BLaER1 (cell line): ENCODE data around the gene MARK1.
"Not testable (repeated sequence)": the region's sequence is repeated elsewhere in the genome, so short reads cannot be mapped to it uniquely, and the experiment has no call there.

Experiments
- H3K27ac ChIP-seq: shearing (Covaris generic); formaldehyde crosslinking; 2 replicates; pipeline ENCODE4 v1.8.1; 2022
- H3K27me3 ChIP-seq: shearing (Covaris generic); formaldehyde crosslinking; 2 replicates; pipeline ENCODE4 v1.8.1; 2022
- H3K36me3 ChIP-seq: shearing (Covaris generic); formaldehyde crosslinking; 2 replicates; pipeline ENCODE4 v1.8.1; 2022
- H3K4me1 ChIP-seq: shearing (Covaris generic); formaldehyde crosslinking; 2 replicates; pipeline ENCODE4 v1.8.1; 2022
- H3K4me2 ChIP-seq: shearing (Covaris generic); formaldehyde crosslinking; 2 replicates; pipeline ENCODE4 v1.8.1; 2022
- H3K4me3 ChIP-seq: shearing (Covaris generic); formaldehyde crosslinking; 2 replicates; pipeline ENCODE4 v1.8.1; 2022
- H3K9ac ChIP-seq: shearing (Covaris generic); formaldehyde crosslinking; 2 replicates; pipeline ENCODE4 v1.8.1; 2022
- H3K9me3 ChIP-seq: shearing (Covaris generic); formaldehyde crosslinking; 2 replicates; pipeline ENCODE4 v1.8.1; 2022
- H4K20me1 ChIP-seq: shearing (Covaris generic); formaldehyde crosslinking; 2 replicates; pipeline ENCODE4 v1.8.1; 2022
- Cebpa-rat ChIP-seq: shearing (Covaris generic); IDR thresholded peaks from 2 replicates; pipeline ENCODE4 v1.8.1; 2022

The MARK1 gene

GRCh38 chr1:220594356-220594755, 66.4 kb downstream of the MARK1 start:
- Histone ChIP-seq H3K4me1 (no peaks in the 10 kb centered on the region), H3K9ac (no peak overlapping the region), H3K27ac (no peak overlapping the region), H3K4me2 (no peak overlapping the region), H3K36me3 (no peaks in the 10 kb centered on the region), H3K9me3 (no peaks in the 10 kb centered on the region), H4K20me1 (no peaks in the 10 kb centered on the region), H3K4me3 (no peak overlapping the region), H3K27me3 (no peaks in the 10 kb centered on the region)
- no peak for TF ChIP-seq Cebpa-rat

GRCh38 chr1:220595179-220595578, 67.2 kb downstream of the MARK1 start:
- H3K27ac ChIP-seq, result no peak overlapping the region
- no peaks in the 10 kb centered on the region for H4K20me1 ChIP-seq
- no peaks in the 10 kb centered on the region for H3K4me1 ChIP-seq
- no peaks in the 10 kb centered on the region for H3K27me3 ChIP-seq
- no peaks in the 10 kb centered on the region for H3K36me3 ChIP-seq
- TF ChIP-seq Cebpa-rat, result no peak
- H3K9me3 ChIP-seq, result no peaks in the 10 kb centered on the region
- H3K9ac ChIP-seq, result no peak overlapping the region
- no peak overlapping the region for H3K4me2 ChIP-seq
- no peak overlapping the region for H3K4me3 ChIP-seq

- no peak for TF ChIP-seq Cebpa-rat
- no peaks in the 10 kb centered on the region for H4K20me1 ChIP-seq
- H3K9me3 ChIP-seq, result no peaks in the 10 kb centered on the region
- H3K36me3 ChIP-seq, result no peaks in the 10 kb centered on the region
- H3K4me1 ChIP-seq, result no peaks in the 10 kb centered on the region
- H3K4me3 ChIP-seq, result no peak overlapping the region
- H3K27ac ChIP-seq, result no peak overlapping the region
- H3K4me2 ChIP-seq, result no peak overlapping the region
- no peaks in the 10 kb centered on the region for H3K27me3 ChIP-seq
- H3K9ac ChIP-seq, result no peak overlapping the region
Observed at GRCh38 chr1:220604926-220605325, 77.0 kb downstream of the MARK1 start.

DNA sequence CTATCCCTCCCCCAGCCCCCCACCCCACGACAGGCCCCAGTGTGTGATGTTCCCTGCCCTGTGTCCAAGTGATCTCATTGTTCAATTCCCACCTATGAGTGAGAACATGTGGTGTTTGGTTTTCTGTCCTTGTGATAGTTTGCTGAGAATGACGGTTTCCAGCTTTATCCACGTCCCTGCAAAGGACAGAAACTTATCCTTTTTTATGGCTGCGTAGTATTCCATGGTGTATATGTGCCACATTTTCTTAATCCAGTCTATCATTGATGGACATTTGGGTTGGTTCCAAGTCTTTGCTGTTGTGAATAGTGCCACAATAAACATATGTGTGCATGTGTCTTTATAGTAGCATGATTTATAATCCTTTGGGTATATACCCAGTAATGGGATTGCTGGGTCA, 77.7 kb downstream of the MARK1 start:
- H3K4me3 ChIP-seq, H3K9me3 ChIP-seq, H3K9ac ChIP-seq, H4K20me1 ChIP-seq, H3K36me3 ChIP-seq, H3K27me3 ChIP-seq, H3K4me2 ChIP-seq, H3K4me1 ChIP-seq, H3K27ac ChIP-seq: not testable (repeated sequence)

GRCh38 chr1:220611100-220611499, 83.2 kb downstream of the MARK1 start:
- not testable (repeated sequence) for H3K36me3 ChIP-seq, H3K4me1 ChIP-seq, H3K4me3 ChIP-seq

DNA sequence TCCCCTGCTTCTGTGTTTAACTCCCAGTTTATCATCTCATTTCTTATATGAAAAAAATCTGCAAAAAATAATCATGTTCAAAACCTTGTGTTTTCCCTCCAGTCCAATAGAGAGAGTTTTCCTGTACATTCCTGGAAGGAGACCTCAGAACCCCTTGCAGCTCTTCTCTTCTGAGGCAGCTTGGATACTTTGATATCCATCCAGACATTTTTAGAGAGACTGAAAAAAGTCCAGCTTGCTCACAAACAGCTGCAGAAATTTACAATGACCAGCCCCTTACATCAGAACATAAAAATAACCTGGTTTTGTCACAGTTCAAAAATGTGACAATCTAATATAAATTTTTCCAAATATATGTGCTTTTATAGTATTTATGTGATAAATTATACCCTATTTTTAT, 88.9 kb downstream of the MARK1 start:
- TF ChIP-seq Cebpa-rat, result no peak
- Histone ChIP-seq H3K9me3 (no peaks in the 10 kb centered on the region), H3K9ac (no peak overlapping the region), H3K4me1 (no peaks in the 10 kb centered on the region), H3K4me2 (no peak overlapping the region), H3K4me3 (no peak overlapping the region), H4K20me1 (no peaks in the 10 kb centered on the region), H3K27me3 (no peaks in the 10 kb centered on the region), H3K27ac (no peak overlapping the region), H3K36me3 (no peaks in the 10 kb centered on the region)

More at GRCh38 chr1:220611100-220611499, 83.2 kb downstream of the MARK1 start:
- H3K27me3 ChIP-seq, H3K4me2 ChIP-seq, H4K20me1 ChIP-seq, H3K27ac ChIP-seq, H3K9me3 ChIP-seq, H3K9ac ChIP-seq: not testable (repeated sequence)

DNA sequence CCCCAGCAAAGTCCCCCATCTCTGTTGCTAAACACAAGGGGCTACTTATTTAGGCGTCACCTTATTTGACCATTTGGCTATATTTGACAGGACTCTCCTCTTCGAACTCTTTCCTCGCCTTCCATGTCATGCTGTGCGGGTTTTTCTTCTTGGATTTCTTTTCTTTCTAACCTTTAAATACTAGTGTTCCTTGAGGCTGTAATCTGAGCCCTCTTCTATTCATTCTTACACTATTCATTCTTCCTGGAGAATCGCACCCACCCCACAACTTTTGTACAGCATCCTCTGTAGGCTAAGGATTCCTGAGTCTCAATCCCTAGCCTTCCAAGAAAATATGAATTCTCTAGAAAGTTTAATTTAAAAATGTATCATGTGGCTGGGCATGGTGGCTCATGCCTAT, 100.5 kb downstream of the MARK1 start:
- H3K9me3 ChIP-seq, result no peaks in the 10 kb centered on the region
- H3K4me3 ChIP-seq, result no peak overlapping the region

GRCh38 chr1:220631238-220631815, 103.4 kb downstream of the MARK1 start:
- H4K20me1 ChIP-seq, result no peaks in the 10 kb centered on the region
- no peak overlapping the region for H3K9ac ChIP-seq
- no peaks in the 10 kb centered on the region for H3K9me3 ChIP-seq
- H3K27ac ChIP-seq, result no peak overlapping the region
- no peak for TF ChIP-seq Cebpa-rat
- H3K4me1 ChIP-seq, result no peaks in the 10 kb centered on the region
- H3K36me3 ChIP-seq, result peaks cover 3% of the 10 kb centered on the region
- H3K4me3 ChIP-seq, result no peak overlapping the region
- H3K27me3 ChIP-seq, result no peaks in the 10 kb centered on the region
- no peak overlapping the region for H3K4me2 ChIP-seq

More for the DNA sequence above, 100.5 kb downstream of the MARK1 start:
- Histone ChIP-seq H3K36me3 (peaks cover 7% of the 10 kb centered on the region), H3K27ac (no peak overlapping the region), H4K20me1 (no peaks in the 10 kb centered on the region), H3K4me1 (no peaks in the 10 kb centered on the region), H3K27me3 (no peaks in the 10 kb centered on the region), H3K9ac (no peak overlapping the region), H3K4me2 (no peak overlapping the region)
- no peak for TF ChIP-seq Cebpa-rat

- Histone ChIP-seq H3K4me1 (no peaks in the 10 kb centered on the region), H4K20me1 (no peaks in the 10 kb centered on the region), H3K4me3 (no peak overlapping the region), H3K27me3 (no peaks in the 10 kb centered on the region), H3K4me2 (no peak overlapping the region), H3K9ac (no peak overlapping the region), H3K9me3 (no peaks in the 10 kb centered on the region), H3K36me3 (peaks cover 4% of the 10 kb centered on the region; the same call in 1 of the 2 replicates), H3K27ac (no peak overlapping the region)
- no peak for TF ChIP-seq Cebpa-rat
Observed at GRCh38 chr1:220637759-220638158, 109.8 kb downstream of the MARK1 start.

GRCh38 chr1:220642285-220642684, 114.3 kb downstream of the MARK1 start:
- Histone ChIP-seq H3K4me2 (no peak overlapping the region), H3K4me1 (no peaks in the 10 kb centered on the region), H4K20me1 (no peaks in the 10 kb centered on the region), H3K27ac (no peak overlapping the region), H3K27me3 (no peaks in the 10 kb centered on the region), H3K36me3 (peaks cover 4% of the 10 kb centered on the region; the same call in 1 of the 2 replicates), H3K9me3 (no peaks in the 10 kb centered on the region), H3K4me3 (no peak overlapping the region), H3K9ac (no peak overlapping the region)
- TF ChIP-seq Cebpa-rat, result no peak

DNA sequence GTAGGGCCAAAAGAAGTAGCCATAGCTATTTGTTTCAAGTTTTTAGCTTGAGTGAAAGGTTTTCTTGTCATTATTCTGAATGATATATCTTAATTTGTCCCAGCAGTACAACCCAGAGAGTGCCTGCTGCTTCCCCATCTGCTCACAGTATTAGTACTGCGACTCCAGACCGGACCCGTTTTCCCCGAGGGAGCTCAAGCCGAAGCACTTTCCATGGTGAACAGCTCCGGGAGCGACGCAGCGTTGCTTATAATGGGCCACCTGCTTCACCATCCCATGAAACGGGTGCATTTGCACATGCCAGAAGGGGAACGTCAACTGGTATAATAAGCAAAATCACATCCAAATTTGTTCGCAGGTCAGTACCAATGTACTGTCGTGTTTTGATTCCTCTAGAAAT, 125.1 kb downstream of the MARK1 start:
- Histone ChIP-seq H3K9ac (no peak overlapping the region), H3K36me3 (peaks cover 7% of the 10 kb centered on the region; the same call in 1 of the 2 replicates), H3K4me2 (no peak overlapping the region), H3K27me3 (no peaks in the 10 kb centered on the region), H4K20me1 (no peaks in the 10 kb centered on the region), H3K4me3 (no peak overlapping the region), H3K27ac (no peak overlapping the region), H3K9me3 (no peaks in the 10 kb centered on the region), H3K4me1 (no peaks in the 10 kb centered on the region)
- TF ChIP-seq Cebpa-rat, result no peak
